Calu3 (cell line): ENCODE data around the gene FGGY. TPM values are rescaled to one million over a fixed set of nuclear protein-coding genes. Genes with fewer than 3 reads are reported as not detected.

ENCODE experiments used
- BruUV-seq: library from RNA; stranded (reverse); fragments of 400-500 nt; replicated peaks from 2 replicates; lab custom pipeline; 2021; lab: Mats Ljungman, UMichigan
- CTCF ChIA-PET: fragments of 300-600 bp; sonication (Branson Sonifier 250); formaldehyde crosslinking; loops from one replicate; lab custom pipeline; 2022; ENCODE audit warnings: antibody characterized with exemption; lab: Charles Lee
- DNase-seq: peaks from one replicate; pipeline ENCODE4 v3.0.0; 2022
- H3K27ac Mint-ChIP-seq: one replicate; pipeline ENCODE4 v1.8.0; 2022; ENCODE audit warnings: mixed read lengths; ENCODE audit not compliant: unreplicated experiment
- H3K27me3 Mint-ChIP-seq: one replicate; pipeline ENCODE4 v1.8.0; 2022; ENCODE audit warnings: mixed read lengths; ENCODE audit not compliant: unreplicated experiment
- H3K36me3 Mint-ChIP-seq: one replicate; pipeline ENCODE4 v1.8.0; 2022; ENCODE audit warnings: mild to moderate bottlenecking, moderate library complexity, mixed read lengths; ENCODE audit not compliant: insufficient read depth, unreplicated experiment
- H3K4me1 Mint-ChIP-seq: one replicate; pipeline ENCODE4 v1.8.0; 2022; ENCODE audit warnings: mild to moderate bottlenecking, low read depth, mixed read lengths; ENCODE audit not compliant: unreplicated experiment
- H3K4me3 Mint-ChIP-seq: one replicate; pipeline ENCODE4 v1.8.0; 2022; ENCODE audit warnings: mild to moderate bottlenecking, low read depth, moderate library complexity, mixed read lengths; ENCODE audit not compliant: unreplicated experiment
- H3K9me3 Mint-ChIP-seq: one replicate; pipeline ENCODE4 v1.8.0; 2022; ENCODE audit warnings: low read depth, mixed read lengths; ENCODE audit not compliant: unreplicated experiment
- CTCF ChIP-seq: fragments of 200-600 bp; IDR thresholded peaks from one replicate; pipeline ENCODE4 v1.8.0; 2022; ENCODE audit warnings: antibody characterized with exemption; ENCODE audit not compliant: unreplicated experiment
- intact Hi-C: fragments of 100-400 bp; cut with micrococcal nuclease; formaldehyde crosslinking; loops from one replicate; pipeline ENCODE4 v1.10.0; 2022; ENCODE audit not compliant: unreplicated experiment
- total RNA-seq: library from RNA; stranded (reverse); gene quantifications from 2 replicates; pipeline ENCODE4 v1.2.3, GENCODE V29; 2022

FGGY gene
- total RNA-seq, 1 experiment from 2014 or later = 11.1 TPM

DNA sequence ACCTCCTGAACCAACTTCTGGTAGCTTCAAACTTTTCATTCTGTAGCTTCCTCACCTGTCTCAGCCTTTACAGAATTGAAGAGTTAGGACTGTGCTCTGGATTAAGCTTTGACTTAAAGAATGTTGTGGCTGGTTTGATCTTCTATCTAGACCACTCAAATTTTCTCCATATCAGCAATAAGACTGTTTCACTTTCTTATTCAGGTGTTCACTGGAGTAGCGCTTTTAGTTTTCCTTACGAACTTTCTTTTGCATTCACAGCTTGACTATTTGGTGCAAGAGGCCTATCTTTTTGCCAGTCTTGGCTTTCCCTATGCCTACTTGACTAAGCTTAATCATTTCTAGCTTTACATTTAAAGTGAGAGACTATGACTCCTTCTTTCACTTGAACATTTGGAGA is 31.5 kb downstream of the FGGY start:
- BruUV-seq = no TSS peak
- Mint-ChIP-seq H3K4me1 (peaks cover 6% of the 10 kb centered on the region), H3K4me3 (no peak overlapping the region), H3K36me3 (no peaks in the 10 kb centered on the region), H3K27me3 (no peaks in the 10 kb centered on the region), H3K9me3 (no peaks in the 10 kb centered on the region), H3K27ac (no peak overlapping the region)
- DNase-seq = no peak
- no peak for TF ChIP-seq CTCF
- intact Hi-C loops = no loop called here
- CTCF ChIA-PET = no interaction called here

DNA sequence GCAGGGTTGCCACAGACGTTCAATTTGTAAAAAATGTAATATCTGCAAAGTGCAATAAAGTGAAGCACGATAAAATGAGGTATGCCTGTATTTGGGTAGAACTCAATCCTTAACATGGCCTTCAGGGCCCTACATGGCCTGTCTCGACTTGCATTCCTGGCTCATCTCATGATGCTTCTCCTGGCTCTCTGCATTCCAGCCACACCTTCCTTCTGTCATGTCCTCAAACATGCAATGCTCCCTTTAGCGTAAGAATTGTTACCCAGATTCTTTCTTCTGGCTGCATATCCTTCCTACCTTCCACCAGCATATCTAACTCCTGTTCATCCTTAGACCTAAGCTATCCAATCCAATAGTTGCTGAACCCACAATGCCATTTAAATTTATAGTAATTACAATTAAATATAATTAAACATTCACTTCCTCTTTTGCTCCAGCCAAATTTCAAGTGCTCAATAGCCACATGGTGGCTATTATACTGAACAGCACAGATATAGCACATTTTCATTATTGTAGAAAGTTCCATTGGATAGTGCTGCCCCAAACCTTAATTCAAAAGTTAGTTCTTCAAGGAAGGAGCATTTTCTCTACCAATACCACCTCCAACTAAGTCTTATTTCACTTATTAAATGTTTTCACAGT is 32.6 kb downstream of the FGGY start:
- no peak overlapping the region for H3K4me3 Mint-ChIP-seq
- H3K4me1 Mint-ChIP-seq = no peaks in the 10 kb centered on the region
- no peaks in the 10 kb centered on the region for H3K9me3 Mint-ChIP-seq
- intact Hi-C loops = no loop called here
- no peak for DNase-seq
- no peaks in the 10 kb centered on the region for H3K36me3 Mint-ChIP-seq
- no peak for TF ChIP-seq CTCF
- no TSS peak for BruUV-seq
- no peaks in the 10 kb centered on the region for H3K27me3 Mint-ChIP-seq
- H3K27ac Mint-ChIP-seq = no peak overlapping the region
- CTCF ChIA-PET = no interaction called here

DNA sequence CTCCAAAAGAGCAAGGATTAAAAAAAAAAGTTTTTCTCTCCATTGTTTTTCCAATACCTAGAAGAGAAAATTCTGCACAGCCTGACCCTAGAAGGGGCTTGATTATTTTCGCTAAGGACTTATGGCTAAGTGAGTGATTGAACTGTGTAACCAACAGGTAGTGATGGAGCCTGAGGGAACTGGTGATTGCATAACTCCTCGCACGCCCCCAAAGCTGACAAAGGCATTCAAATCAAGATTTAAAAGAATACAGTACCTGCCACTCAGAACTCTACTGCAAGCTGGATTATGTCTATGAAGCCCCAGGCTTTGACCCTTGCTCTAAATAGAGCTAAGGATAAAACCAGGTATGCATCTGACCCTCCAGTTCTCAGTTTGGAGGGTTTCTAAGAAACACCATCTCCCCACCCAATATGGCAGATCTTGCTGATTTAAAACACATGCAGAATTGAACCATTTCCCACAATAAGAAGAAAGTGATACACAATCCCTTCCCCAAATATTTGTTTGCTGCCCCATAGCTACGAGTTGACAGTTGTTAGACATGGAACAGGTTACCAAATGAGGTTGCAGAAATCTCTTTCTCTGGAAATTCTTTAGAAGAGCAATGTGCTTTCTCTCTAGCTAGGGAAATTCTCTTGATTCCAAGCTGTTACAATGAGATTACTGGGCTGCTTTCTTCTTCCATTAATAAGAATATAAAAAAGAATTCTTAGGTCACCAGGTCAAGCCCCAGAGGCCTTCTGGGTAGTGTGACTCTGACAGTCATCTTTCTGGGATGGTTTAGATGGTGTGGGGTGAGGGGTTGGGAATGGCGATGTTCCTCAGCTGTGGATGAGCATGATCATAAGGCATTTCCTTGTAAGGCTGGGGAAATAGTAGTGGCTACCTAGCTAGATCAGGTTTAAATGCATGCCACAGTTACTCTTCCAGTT is 35.1 kb downstream of the FGGY start:
- intact Hi-C loops = no loop called here
- no peak for DNase-seq
- no peak for TF ChIP-seq CTCF
- no peak overlapping the region for H3K27ac Mint-ChIP-seq
- H3K36me3 Mint-ChIP-seq = no peaks in the 10 kb centered on the region
- CTCF ChIA-PET = no interaction called here
- no TSS peak for BruUV-seq
- H3K9me3 Mint-ChIP-seq = no peaks in the 10 kb centered on the region
- H3K4me3 Mint-ChIP-seq = no peak overlapping the region
- no peaks in the 10 kb centered on the region for H3K27me3 Mint-ChIP-seq
- no peaks in the 10 kb centered on the region for H3K4me1 Mint-ChIP-seq

- H3K27ac Mint-ChIP-seq = no peak overlapping the region
- DNase-seq = no peak
- no peak for TF ChIP-seq CTCF
- no peaks in the 10 kb centered on the region for H3K9me3 Mint-ChIP-seq
- no peaks in the 10 kb centered on the region for H3K4me1 Mint-ChIP-seq
- CTCF ChIA-PET = no interaction called here
- no peaks in the 10 kb centered on the region for H3K27me3 Mint-ChIP-seq
- no peaks in the 10 kb centered on the region for H3K36me3 Mint-ChIP-seq
- BruUV-seq = no TSS peak
- no peak overlapping the region for H3K4me3 Mint-ChIP-seq
- intact Hi-C loops = no loop called here
Observed at GRCh38 chr1:59332983-59333382, 36.1 kb downstream of the FGGY start.
